Progenitor cell of endocrine pancreas (in vitro differentiated cells): ENCODE results near the gene ADTRP. TPM values are rescaled to one million over a fixed set of nuclear protein-coding genes. Genes with fewer than 3 reads are reported as not detected.

Experiments
- DNase-seq: peaks from one replicate; pipeline ENCODE4 v3.0.0; 2021; ENCODE audit warnings: low spot score; ENCODE audit not compliant: unreplicated experiment
- H3K27ac Mint-ChIP-seq: 2 replicates; pipeline ENCODE4 v1.8.0; 2021; ENCODE audit warnings: mild to moderate bottlenecking, moderate library complexity, mixed read lengths
- H3K27me3 Mint-ChIP-seq: 2 replicates; pipeline ENCODE4 v1.8.0; 2021; ENCODE audit warnings: mixed read lengths
- H3K36me3 Mint-ChIP-seq: 2 replicates; pipeline ENCODE4 v1.8.0; 2022; ENCODE audit warnings: mixed read lengths; ENCODE audit not compliant: insufficient read depth
- H3K4me1 Mint-ChIP-seq: 2 replicates; pipeline ENCODE4 v1.8.0; 2021; ENCODE audit warnings: low read depth, mixed read lengths
- H3K4me3 Mint-ChIP-seq: 2 replicates; pipeline ENCODE4 v1.8.0; 2021; ENCODE audit warnings: low read depth, mild to moderate bottlenecking, moderate library complexity, mixed read lengths
- H3K9me3 Mint-ChIP-seq: 2 replicates; pipeline ENCODE4 v1.8.0; 2021; ENCODE audit warnings: low read depth, mixed read lengths
- CTCF ChIP-seq: fragments of 200-600 bp; sonication (generic); IDR thresholded peaks from one replicate; pipeline ENCODE4 v1.5.0; 2021; ENCODE audit warnings: antibody characterized with exemption, mild to moderate bottlenecking; ENCODE audit not compliant: unreplicated experiment
- total RNA-seq: library from RNA; stranded (reverse); gene quantifications from 2 replicates; pipeline ENCODE4 v1.2.1, GENCODE V29; 2021

Gene ADTRP
- total RNA-seq, 1 donor from 2014 or later, result not detected

- no peaks in the 10 kb centered on the region for H3K9me3 Mint-ChIP-seq
- no peak for DNase-seq
- no peak overlapping the region for H3K27ac Mint-ChIP-seq
- peaks cover 6% of the 10 kb centered on the region for H3K4me1 Mint-ChIP-seq
- H3K36me3 Mint-ChIP-seq, result no peaks in the 10 kb centered on the region
- H3K27me3 Mint-ChIP-seq, result no peaks in the 10 kb centered on the region
- no peak overlapping the region for H3K4me3 Mint-ChIP-seq
- TF ChIP-seq CTCF, result no peak
Observed at GRCh38 chr6:11820821-11821220, 42.2 kb upstream of the ADTRP start.

DNA sequence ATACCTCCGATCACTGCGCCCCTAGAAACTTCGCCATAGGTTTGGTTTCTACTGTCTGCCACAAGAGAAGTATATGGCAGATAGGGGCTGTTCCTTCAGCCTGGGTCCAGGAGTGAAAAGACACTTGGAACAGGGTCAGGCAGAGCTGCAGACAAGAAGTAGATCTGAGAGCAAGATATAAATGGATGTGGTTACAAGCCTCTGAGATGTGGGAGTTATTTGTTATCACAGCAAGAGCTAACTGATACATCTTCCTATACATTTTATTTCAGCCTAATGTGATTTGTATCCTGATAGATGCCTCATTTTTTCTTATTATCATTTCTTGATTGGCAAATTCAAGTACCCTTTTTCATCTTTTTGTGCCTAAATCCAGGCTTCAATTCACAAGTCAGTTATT is 40.9 kb upstream of the ADTRP start:
- H3K4me1 Mint-ChIP-seq, result peaks cover 15% of the 10 kb centered on the region
- H3K27me3 Mint-ChIP-seq, result no peaks in the 10 kb centered on the region
- H3K36me3 Mint-ChIP-seq, result no peaks in the 10 kb centered on the region
- TF ChIP-seq CTCF, result no peak
- no peak overlapping the region for H3K27ac Mint-ChIP-seq
- H3K9me3 Mint-ChIP-seq, result no peaks in the 10 kb centered on the region
- no peak overlapping the region for H3K4me3 Mint-ChIP-seq
- no peak for DNase-seq

GRCh38 chr6:11815231-11815630 is 36.6 kb upstream of the ADTRP start:
- DNase-seq, result no peak
- Mint-ChIP-seq H3K36me3 (no peaks in the 10 kb centered on the region), H3K27ac (no peak overlapping the region), H3K4me1 (peaks cover 18% of the 10 kb centered on the region), H3K27me3 (no peaks in the 10 kb centered on the region), H3K4me3 (no peak overlapping the region), H3K9me3 (no peaks in the 10 kb centered on the region)
- no peak for TF ChIP-seq CTCF

- Mint-ChIP-seq H3K27me3 (no peaks in the 10 kb centered on the region), H3K36me3 (no peaks in the 10 kb centered on the region), H3K9me3 (no peaks in the 10 kb centered on the region), H3K4me1 (peaks cover 18% of the 10 kb centered on the region), H3K27ac (no peak overlapping the region), H3K4me3 (no peak overlapping the region)
- no peak for TF ChIP-seq CTCF
- DNase-seq, result no peak
Observed at GRCh38 chr6:11814819-11815218, 36.2 kb upstream of the ADTRP start.

DNA sequence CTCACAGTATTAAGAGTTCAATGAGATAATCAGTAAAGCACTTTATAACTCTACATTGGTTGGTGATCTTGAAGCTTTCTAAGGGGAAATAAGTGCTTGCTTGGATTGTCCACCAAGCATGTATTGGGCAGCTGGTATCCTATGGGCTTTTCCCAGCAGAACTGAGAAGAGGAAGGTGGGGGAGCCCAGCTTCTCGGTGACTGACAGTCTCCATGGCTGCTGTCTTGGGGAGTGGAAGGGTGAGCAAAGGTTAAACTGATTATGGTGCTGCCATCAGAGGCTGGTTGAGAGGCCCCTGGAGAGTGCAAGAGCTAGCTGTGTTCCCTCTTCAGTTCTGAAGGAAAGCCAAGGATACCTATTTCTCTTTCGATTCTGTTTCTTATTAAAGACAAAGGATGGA is 35.5 kb upstream of the ADTRP start:
- Mint-ChIP-seq H3K27me3 (no peaks in the 10 kb centered on the region), H3K27ac (no peak overlapping the region), H3K4me1 (peaks cover 18% of the 10 kb centered on the region), H3K4me3 (no peak overlapping the region), H3K36me3 (no peaks in the 10 kb centered on the region), H3K9me3 (no peaks in the 10 kb centered on the region)
- no peak for TF ChIP-seq CTCF
- DNase-seq, result no peak
